Panc1 (cell line): ENCODE data around the gene MAGI1.

Experiments
- POLR2AphosphoS5 ChIP-seq: IDR thresholded peaks from 2 replicates; pipeline ENCODE4 v1.6.1; 2012; ENCODE audit warnings: mild to moderate bottlenecking, low read depth, low read length, moderate library complexity
- SIN3A ChIP-seq: IDR thresholded peaks from 2 replicates; pipeline ENCODE4 v1.6.1; 2012; ENCODE audit warnings: low read depth, mild to moderate bottlenecking, low read length, moderate library complexity, borderline replicate concordance; ENCODE audit not compliant: insufficient read depth
- TCF7L2 ChIP-seq: IDR thresholded peaks from 2 replicates; pipeline ENCODE4 v1.6.1; 2011; ENCODE audit warnings: mild to moderate bottlenecking, low read depth, low read length, inconsistent platforms
- TF ChIP-seq, protein P1 (sequence below): fragments of 450-650 bp; IDR thresholded peaks from 2 replicates; pipeline ENCODE4 v1.5.1; 2017; ENCODE audit warnings: mild to moderate bottlenecking
- TF ChIP-seq, protein P2 (sequence below), 2 experiments: IDR thresholded peaks; 2 replicates each; pipeline ENCODE4 v1.6.1; 2011 to 2012; ENCODE audit warnings: low read depth in 2 of 2, control low read depth in 1 of 2, low read length in 1 of 2, mild to moderate bottlenecking in 1 of 2, moderate library complexity in 1 of 2; ENCODE audit not compliant: insufficient read depth in 1 of 2

DNA sequence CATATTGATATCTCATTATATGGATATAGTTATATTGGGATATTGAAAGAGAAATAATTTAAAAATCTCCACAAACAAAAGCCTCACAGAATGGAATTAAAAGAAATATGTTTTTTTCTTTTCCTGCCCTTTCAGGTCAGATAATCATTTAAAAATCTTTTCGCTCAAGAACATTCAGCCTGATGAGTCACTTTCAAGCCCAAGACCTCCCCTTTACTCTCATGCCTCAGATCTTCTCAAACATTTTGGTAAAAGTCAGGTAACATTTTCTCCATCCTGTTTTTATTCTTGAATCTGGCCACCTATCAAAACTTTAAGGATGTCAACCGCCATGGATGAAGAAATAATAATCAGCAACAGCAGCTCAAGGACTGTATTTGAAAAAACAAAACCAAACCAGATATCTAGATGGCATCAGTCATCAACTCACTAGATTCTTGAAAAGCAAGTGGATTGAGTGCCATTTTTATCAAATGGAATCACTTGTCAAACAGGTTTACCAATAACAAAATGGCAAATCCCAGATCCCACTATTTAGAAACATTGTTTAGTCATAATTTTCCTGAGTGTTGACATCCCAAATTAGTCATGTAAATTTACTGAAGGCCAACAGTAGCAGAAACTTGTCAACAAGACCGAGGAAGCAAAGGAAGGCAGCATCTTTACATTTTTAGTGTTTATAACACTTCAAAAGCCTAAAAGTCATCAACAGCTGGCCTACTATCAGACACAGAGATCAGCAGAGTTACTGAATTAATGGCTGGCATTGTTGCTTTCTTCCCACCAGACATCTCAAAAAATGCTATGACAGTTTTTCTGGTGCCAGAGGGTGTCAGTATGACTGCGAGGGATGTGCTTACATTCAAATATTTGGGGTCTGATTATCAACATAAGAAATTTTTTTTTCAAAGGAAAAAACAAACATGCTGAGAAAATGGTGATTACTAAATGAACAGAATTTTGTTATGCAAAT, 444.7 kb downstream of the MAGI1 start:
- TF ChIP-seq, protein P1, sequence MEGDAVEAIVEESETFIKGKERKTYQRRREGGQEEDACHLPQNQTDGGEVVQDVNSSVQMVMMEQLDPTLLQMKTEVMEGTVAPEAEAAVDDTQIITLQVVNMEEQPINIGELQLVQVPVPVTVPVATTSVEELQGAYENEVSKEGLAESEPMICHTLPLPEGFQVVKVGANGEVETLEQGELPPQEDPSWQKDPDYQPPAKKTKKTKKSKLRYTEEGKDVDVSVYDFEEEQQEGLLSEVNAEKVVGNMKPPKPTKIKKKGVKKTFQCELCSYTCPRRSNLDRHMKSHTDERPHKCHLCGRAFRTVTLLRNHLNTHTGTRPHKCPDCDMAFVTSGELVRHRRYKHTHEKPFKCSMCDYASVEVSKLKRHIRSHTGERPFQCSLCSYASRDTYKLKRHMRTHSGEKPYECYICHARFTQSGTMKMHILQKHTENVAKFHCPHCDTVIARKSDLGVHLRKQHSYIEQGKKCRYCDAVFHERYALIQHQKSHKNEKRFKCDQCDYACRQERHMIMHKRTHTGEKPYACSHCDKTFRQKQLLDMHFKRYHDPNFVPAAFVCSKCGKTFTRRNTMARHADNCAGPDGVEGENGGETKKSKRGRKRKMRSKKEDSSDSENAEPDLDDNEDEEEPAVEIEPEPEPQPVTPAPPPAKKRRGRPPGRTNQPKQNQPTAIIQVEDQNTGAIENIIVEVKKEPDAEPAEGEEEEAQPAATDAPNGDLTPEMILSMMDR: no peak
- no peak for TF ChIP-seq SIN3A
- no peak for TF ChIP-seq POLR2AphosphoS5
- TF ChIP-seq, protein P2, sequence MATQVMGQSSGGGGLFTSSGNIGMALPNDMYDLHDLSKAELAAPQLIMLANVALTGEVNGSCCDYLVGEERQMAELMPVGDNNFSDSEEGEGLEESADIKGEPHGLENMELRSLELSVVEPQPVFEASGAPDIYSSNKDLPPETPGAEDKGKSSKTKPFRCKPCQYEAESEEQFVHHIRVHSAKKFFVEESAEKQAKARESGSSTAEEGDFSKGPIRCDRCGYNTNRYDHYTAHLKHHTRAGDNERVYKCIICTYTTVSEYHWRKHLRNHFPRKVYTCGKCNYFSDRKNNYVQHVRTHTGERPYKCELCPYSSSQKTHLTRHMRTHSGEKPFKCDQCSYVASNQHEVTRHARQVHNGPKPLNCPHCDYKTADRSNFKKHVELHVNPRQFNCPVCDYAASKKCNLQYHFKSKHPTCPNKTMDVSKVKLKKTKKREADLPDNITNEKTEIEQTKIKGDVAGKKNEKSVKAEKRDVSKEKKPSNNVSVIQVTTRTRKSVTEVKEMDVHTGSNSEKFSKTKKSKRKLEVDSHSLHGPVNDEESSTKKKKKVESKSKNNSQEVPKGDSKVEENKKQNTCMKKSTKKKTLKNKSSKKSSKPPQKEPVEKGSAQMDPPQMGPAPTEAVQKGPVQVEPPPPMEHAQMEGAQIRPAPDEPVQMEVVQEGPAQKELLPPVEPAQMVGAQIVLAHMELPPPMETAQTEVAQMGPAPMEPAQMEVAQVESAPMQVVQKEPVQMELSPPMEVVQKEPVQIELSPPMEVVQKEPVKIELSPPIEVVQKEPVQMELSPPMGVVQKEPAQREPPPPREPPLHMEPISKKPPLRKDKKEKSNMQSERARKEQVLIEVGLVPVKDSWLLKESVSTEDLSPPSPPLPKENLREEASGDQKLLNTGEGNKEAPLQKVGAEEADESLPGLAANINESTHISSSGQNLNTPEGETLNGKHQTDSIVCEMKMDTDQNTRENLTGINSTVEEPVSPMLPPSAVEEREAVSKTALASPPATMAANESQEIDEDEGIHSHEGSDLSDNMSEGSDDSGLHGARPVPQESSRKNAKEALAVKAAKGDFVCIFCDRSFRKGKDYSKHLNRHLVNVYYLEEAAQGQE (IDR thresholded peaks at IDR 0.05; ENCODE audit: insufficient read depth in 1 of 2, low read depth in 2 of 2, low read length in 1 of 2): no peak
- no peak for TF ChIP-seq TCF7L2
